ENCODE data around the gene TMEM250. TPM values are rescaled to one million over a fixed set of nuclear protein-coding genes. Genes with fewer than 3 reads are reported as not detected.
"Not testable (repeated sequence)": the region's sequence is repeated elsewhere in the genome, so short reads cannot be mapped to it uniquely, and the experiment has no call there.

TMEM250 gene
- total RNA-seq, 2 donors from 2014 or later = 23.1 to 23.5 TPM

- no peaks in the 10 kb centered on the region for H3K9me3 Mint-ChIP-seq
- no peaks in the 10 kb centered on the region for H3K36me3 Mint-ChIP-seq (ENCODE audit: insufficient read depth in 2 of 2)
- no peaks in the 10 kb centered on the region for H3K4me1 Mint-ChIP-seq (ENCODE audit: low read depth)
- H3K4me3 Mint-ChIP-seq = no peak overlapping the region
- H3K27me3 Mint-ChIP-seq (ENCODE audit: low read depth) = no peaks in the 10 kb centered on the region
- no peak for ATAC-seq (replicated peaks in 1 of 2)
- DNase-seq = no peak
- H3K27ac Mint-ChIP-seq = no peak overlapping the region
These were observed 33.3 kb upstream of the TMEM250 start for GRCh38 chr9:136151848-136152542.

GRCh38 chr9:136151214-136151804 lies 32.6 kb upstream of the TMEM250 start:
- Mint-ChIP-seq H3K27ac (no peak overlapping the region), H3K4me3 (no peak overlapping the region), H3K27me3 (ENCODE audit: low read depth) (no peaks in the 10 kb centered on the region), H3K36me3 (ENCODE audit: insufficient read depth in 2 of 2) (no peaks in the 10 kb centered on the region), H3K4me1 (ENCODE audit: low read depth) (no peaks in the 10 kb centered on the region), H3K9me3 (no peaks in the 10 kb centered on the region)
- DNase-seq (no peak), ATAC-seq (replicated peaks in 1 of 2) (no peak)

GRCh38 chr9:136150664-136151213 lies 32.1 kb upstream of the TMEM250 start:
- H3K9me3 Mint-ChIP-seq = not testable (repeated sequence)

GRCh38 chr9:136149853-136150252 lies 31.2 kb upstream of the TMEM250 start:
- Mint-ChIP-seq H3K4me1 (ENCODE audit: low read depth) (no peaks in the 10 kb centered on the region), H3K9me3 (no peaks in the 10 kb centered on the region), H3K4me3 (no peak overlapping the region), H3K36me3 (ENCODE audit: insufficient read depth in 2 of 2) (no peaks in the 10 kb centered on the region), H3K27me3 (ENCODE audit: low read depth) (no peaks in the 10 kb centered on the region), H3K27ac (no peak overlapping the region)
- ATAC-seq (replicated peaks in 1 of 2) (no peak), DNase-seq (no peak)

More at GRCh38 chr9:136150664-136151213, 32.1 kb upstream of the TMEM250 start:
- not testable (repeated sequence) for DNase-seq; H3K27me3 Mint-ChIP-seq (ENCODE audit: low read depth); H3K4me3 Mint-ChIP-seq; H3K27ac Mint-ChIP-seq; ATAC-seq (replicated peaks in 1 of 2); H3K36me3 Mint-ChIP-seq (ENCODE audit: insufficient read depth in 2 of 2); H3K4me1 Mint-ChIP-seq (ENCODE audit: low read depth)

GRCh38 chr9:136149337-136149736 lies 30.7 kb upstream of the TMEM250 start:
- H3K27ac Mint-ChIP-seq = no peak overlapping the region

GRCh38 chr9:136148766-136149165 lies 30.1 kb upstream of the TMEM250 start:
- H3K9me3 Mint-ChIP-seq = no peaks in the 10 kb centered on the region
- H3K4me1 Mint-ChIP-seq (ENCODE audit: low read depth) = no peaks in the 10 kb centered on the region

More at GRCh38 chr9:136149337-136149736, 30.7 kb upstream of the TMEM250 start:
- no peaks in the 10 kb centered on the region for H3K27me3 Mint-ChIP-seq (ENCODE audit: low read depth)
- ATAC-seq (replicated peaks in 1 of 2) = no peak
- H3K4me3 Mint-ChIP-seq = no peak overlapping the region
- no peaks in the 10 kb centered on the region for H3K9me3 Mint-ChIP-seq
- no peak for DNase-seq
- no peaks in the 10 kb centered on the region for H3K4me1 Mint-ChIP-seq (ENCODE audit: low read depth)
- H3K36me3 Mint-ChIP-seq (ENCODE audit: insufficient read depth in 2 of 2) = no peaks in the 10 kb centered on the region

GRCh38 chr9:136147890-136148714 lies 29.4 kb upstream of the TMEM250 start:
- no peaks in the 10 kb centered on the region for H3K27me3 Mint-ChIP-seq (ENCODE audit: low read depth)
- no peak for DNase-seq
- H3K4me1 Mint-ChIP-seq (ENCODE audit: low read depth) = no peaks in the 10 kb centered on the region
- no peak for ATAC-seq (replicated peaks in 1 of 2)
- H3K4me3 Mint-ChIP-seq = no peak overlapping the region
- no peaks in the 10 kb centered on the region for H3K36me3 Mint-ChIP-seq (ENCODE audit: insufficient read depth in 2 of 2)
- H3K9me3 Mint-ChIP-seq = no peaks in the 10 kb centered on the region
- no peak overlapping the region for H3K27ac Mint-ChIP-seq

More at GRCh38 chr9:136148766-136149165, 30.1 kb upstream of the TMEM250 start:
- DNase-seq (no peak), ATAC-seq (replicated peaks in 1 of 2) (no peak)
- no peaks in the 10 kb centered on the region for H3K27me3 Mint-ChIP-seq (ENCODE audit: low read depth)
- H3K4me3 Mint-ChIP-seq = no peak overlapping the region
- no peaks in the 10 kb centered on the region for H3K36me3 Mint-ChIP-seq (ENCODE audit: insufficient read depth in 2 of 2)
- H3K27ac Mint-ChIP-seq = no peak overlapping the region

- Mint-ChIP-seq H3K36me3 (ENCODE audit: insufficient read depth in 2 of 2) (no peaks in the 10 kb centered on the region), H3K4me3 (no peak overlapping the region), H3K4me1 (ENCODE audit: low read depth) (no peaks in the 10 kb centered on the region), H3K27me3 (ENCODE audit: low read depth) (no peaks in the 10 kb centered on the region), H3K9me3 (no peaks in the 10 kb centered on the region), H3K27ac (no peak overlapping the region)
- ATAC-seq (replicated peaks in 1 of 2) = no peak
- no peak for DNase-seq
These were observed 28.6 kb upstream of the TMEM250 start for GRCh38 chr9:136147038-136147889.

- no peaks in the 10 kb centered on the region for H3K4me1 Mint-ChIP-seq (ENCODE audit: low read depth)
- H3K4me3 Mint-ChIP-seq = no peak overlapping the region
- ATAC-seq (replicated peaks in 1 of 2) = no peak
- H3K36me3 Mint-ChIP-seq (ENCODE audit: insufficient read depth in 2 of 2) = no peaks in the 10 kb centered on the region
- DNase-seq = no peak
- H3K9me3 Mint-ChIP-seq = no peaks in the 10 kb centered on the region
- no peaks in the 10 kb centered on the region for H3K27me3 Mint-ChIP-seq (ENCODE audit: low read depth)
- no peak overlapping the region for H3K27ac Mint-ChIP-seq
These were observed 27.7 kb upstream of the TMEM250 start for GRCh38 chr9:136146126-136147037.

GRCh38 chr9:136145580-136145979 lies 26.9 kb upstream of the TMEM250 start:
- no peaks in the 10 kb centered on the region for H3K36me3 Mint-ChIP-seq (ENCODE audit: insufficient read depth in 2 of 2)
- H3K9me3 Mint-ChIP-seq = no peaks in the 10 kb centered on the region
- no peaks in the 10 kb centered on the region for H3K4me1 Mint-ChIP-seq (ENCODE audit: low read depth)
- no peak for ATAC-seq (replicated peaks in 1 of 2)
- no peak overlapping the region for H3K27ac Mint-ChIP-seq
- no peaks in the 10 kb centered on the region for H3K27me3 Mint-ChIP-seq (ENCODE audit: low read depth)
- H3K4me3 Mint-ChIP-seq = no peak overlapping the region
- no peak for DNase-seq

GRCh38 chr9:136144450-136144849 lies 25.8 kb upstream of the TMEM250 start:
- Mint-ChIP-seq H3K4me1 (ENCODE audit: low read depth) (no peaks in the 10 kb centered on the region), H3K36me3 (ENCODE audit: insufficient read depth in 2 of 2) (no peaks in the 10 kb centered on the region), H3K9me3 (no peaks in the 10 kb centered on the region), H3K27ac (no peak overlapping the region), H3K4me3 (no peak overlapping the region), H3K27me3 (ENCODE audit: low read depth) (no peaks in the 10 kb centered on the region)
- DNase-seq (no peak), ATAC-seq (replicated peaks in 1 of 2) (no peak)
